ENCODE data around the gene BPIFB2.
"Not testable (repeated sequence)": the region's sequence is repeated elsewhere in the genome, so short reads cannot be mapped to it uniquely, and the experiment has no call there.

BPIFB2 gene

DNA sequence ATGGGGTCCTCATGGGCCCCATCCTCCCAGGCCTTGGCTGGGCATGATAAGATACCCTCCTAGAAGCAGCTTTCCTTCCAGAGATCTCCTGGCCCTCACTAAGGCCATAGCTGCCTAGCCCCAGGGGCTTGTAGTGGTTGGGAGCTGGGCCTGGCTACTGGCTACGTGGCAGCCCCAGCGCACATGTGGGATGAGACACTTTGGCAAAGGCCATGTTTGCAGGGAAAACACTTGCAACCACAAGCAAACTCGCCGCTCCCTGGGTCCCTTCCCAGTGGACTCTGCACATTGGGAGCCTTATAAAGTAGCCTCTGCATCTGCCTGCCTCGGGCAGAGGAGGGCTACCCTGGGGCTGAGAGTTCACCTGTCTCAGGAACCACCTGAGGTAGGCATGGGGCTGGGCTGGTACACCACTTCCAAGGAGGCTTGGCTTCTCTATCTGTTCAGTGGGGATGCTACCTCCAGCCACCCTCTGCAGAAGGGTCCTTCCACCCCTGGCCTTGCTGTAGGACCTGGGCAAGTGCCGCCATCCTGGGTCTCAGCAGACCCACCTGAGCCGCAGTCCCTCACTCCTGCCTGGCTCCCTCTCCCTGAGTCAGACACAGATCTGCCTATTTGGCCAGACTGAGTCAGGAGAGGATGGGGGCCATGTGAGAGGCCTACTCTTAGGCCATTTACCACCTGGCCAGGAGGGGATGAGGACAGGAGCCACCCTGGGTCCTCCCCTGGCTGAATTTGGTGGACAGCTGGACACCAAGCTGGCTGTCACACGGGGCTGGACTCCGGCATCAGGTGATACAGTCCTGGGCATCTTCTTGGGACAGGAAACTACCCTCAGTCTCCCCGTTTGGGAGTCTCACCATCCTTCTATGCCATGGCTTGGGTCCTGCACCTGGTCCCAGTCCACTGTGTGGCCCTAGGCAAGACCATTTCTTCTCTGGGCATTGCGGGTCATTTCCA lies at the start of gene BPIFB2:
BPIFB2 (plus strand) TSS at position 329 of the 960 bp plus-strand sequence. CDS start 871 bp downstream, outside the sequence.
- H3K4me3 ChIP-seq (ENCODE audit: low read depth, low read length): no peak within 1 kb of the TSS

DNA sequence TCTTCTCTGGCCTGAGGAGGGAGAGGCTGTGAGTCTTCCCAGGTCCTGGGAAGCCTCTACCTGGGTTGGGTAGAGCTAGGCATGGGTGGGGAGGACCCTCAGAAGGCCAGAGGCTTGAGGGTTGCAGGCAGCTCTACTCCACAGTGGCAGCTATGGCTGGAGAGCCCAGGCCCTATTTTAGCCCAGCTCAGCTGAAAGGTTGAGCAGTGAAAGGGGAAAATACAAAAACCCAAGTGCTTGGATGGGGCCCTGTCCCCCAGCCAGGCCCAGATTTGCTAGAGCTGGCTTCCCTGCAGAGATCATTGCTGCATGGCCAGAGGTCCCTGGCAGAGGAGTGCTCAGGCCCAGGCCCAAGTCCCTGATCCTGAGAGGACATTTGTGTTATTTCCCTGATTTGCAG lies 48.9 kb upstream of the BPIFB2 start:
- H3K4me3 ChIP-seq (ENCODE audit: low read depth, low read length): no peak overlapping the region

- H3K4me3 ChIP-seq (ENCODE audit: low read depth, low read length): no peak overlapping the region
Measured at GRCh38 chr20:32959351-32960221, 47.9 kb upstream of the BPIFB2 start.

- H3K4me3 ChIP-seq (ENCODE audit: low read depth, low read length): no peak overlapping the region
Measured at GRCh38 chr20:32960222-32960518, 47.3 kb upstream of the BPIFB2 start.

DNA sequence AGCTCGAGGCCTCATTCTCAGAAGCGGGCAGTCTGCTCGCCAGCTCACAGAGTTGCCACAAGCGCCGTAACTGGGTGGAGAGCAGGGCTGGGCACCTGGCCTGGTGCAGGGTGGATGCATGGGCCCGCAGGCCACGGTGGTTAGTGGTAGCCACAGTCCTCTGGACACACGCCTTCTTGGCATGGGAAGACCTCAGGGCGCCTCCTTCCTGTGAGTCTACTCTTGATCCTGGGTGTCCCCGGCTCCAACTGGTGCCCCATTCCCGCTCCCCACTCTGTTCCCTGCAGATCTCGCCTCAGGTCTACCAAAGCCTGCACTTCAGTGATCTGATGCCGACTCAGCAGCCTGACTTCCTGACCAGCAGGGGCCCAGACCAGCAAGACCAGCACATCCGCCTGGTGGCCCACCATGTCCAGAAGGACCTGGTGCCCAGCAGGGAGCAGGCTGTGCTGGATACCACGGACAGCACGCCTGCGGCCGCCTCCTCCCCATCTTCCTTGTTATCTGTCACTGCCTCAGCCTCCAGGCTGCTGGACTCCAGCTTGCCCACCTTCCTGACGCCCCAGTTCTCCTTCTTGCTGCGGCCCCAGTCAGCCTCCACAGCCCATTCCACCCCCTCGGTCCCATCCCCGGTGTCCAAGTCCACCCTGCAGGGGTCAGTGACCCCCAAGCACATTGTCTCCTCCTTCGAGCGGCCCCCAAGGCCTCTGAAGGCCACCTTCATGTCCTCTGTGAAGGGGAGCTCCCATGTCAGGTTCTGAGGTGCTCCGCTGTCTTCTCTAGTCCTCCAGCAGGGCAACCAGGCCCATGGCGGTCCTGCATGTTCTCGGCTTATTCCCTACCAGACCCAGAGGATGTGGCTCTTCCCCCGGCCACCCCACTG lies 46.4 kb upstream of the BPIFB2 start:
- no peak overlapping the region for H3K4me3 ChIP-seq (ENCODE audit: low read depth, low read length)

- no peak overlapping the region for H3K4me3 ChIP-seq (ENCODE audit: low read depth, low read length)
Measured at GRCh38 chr20:32962053-32962452, 45.5 kb upstream of the BPIFB2 start.

- not testable (repeated sequence) for H3K4me3 ChIP-seq (ENCODE audit: low read depth, low read length)
Measured at GRCh38 chr20:32962646-32963045, 44.9 kb upstream of the BPIFB2 start.

DNA sequence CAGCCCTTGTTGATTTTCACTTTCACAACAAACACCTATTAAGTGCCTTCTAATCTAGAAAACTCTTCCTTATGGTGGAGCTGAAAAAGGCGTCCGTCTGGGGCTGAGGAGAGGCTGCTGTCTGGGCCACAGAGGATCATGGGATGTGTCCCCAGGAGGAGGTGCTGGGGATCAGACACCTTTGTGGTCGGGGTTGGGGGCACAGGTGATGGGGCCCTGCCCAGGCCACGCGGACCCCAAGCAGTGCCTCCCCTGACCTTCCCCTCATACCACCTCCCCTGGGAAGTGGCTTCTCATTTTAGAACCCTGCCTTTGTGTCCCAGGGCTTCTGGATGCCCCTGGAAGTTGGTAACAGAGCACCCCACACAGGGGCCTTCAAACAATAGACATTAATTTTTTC lies 44.3 kb upstream of the BPIFB2 start:
- no peak overlapping the region for H3K4me3 ChIP-seq (ENCODE audit: low read depth, low read length)

- no peak overlapping the region for H3K4me3 ChIP-seq (ENCODE audit: low read depth, low read length)
Measured at GRCh38 chr20:32964575-32964974, 42.9 kb upstream of the BPIFB2 start.

- H3K4me3 ChIP-seq (ENCODE audit: low read depth, low read length): no peak overlapping the region
Measured at GRCh38 chr20:32965115-32965514, 42.4 kb upstream of the BPIFB2 start.

- no peak overlapping the region for H3K4me3 ChIP-seq (ENCODE audit: low read depth, low read length)
Measured at GRCh38 chr20:32965581-32966373, 41.7 kb upstream of the BPIFB2 start.

- H3K4me3 ChIP-seq (ENCODE audit: low read depth, low read length): no peak overlapping the region
Measured at GRCh38 chr20:32966382-32966781, 41.1 kb upstream of the BPIFB2 start.

- H3K4me3 ChIP-seq (ENCODE audit: low read depth, low read length): no peak overlapping the region
Measured at GRCh38 chr20:32966881-32967781, 40.4 kb upstream of the BPIFB2 start.

DNA sequence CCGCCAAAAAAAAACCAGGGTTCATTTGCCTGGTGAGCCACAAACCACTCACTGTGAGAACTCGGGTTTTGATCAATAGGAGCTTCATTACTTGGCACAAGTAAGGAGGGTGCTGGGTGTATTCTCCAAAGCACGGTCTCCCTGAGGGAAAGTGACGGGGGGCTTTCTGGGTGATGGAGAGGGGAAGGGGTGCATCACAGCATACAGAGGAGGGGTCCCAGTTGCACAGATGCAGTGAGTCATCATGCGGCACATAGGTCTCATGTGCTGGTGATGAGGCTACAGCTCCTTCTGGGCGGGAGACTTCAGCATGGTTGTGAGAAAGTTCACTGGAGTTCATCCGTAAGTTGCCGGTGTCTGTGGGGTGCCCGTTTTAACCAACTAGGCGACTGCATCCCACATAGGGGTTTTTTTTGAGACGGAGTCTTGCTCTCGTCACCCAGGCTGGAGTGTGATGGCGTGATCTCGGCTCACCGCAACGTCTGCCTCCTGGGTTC lies 39.5 kb upstream of the BPIFB2 start:
- no peak overlapping the region for H3K4me3 ChIP-seq (ENCODE audit: low read depth, low read length)

- H3K4me3 ChIP-seq (ENCODE audit: low read depth, low read length): no peak overlapping the region
Measured at GRCh38 chr20:32968478-32969241, 38.8 kb upstream of the BPIFB2 start.

- no peak overlapping the region for H3K4me3 ChIP-seq (ENCODE audit: low read depth, low read length)
Measured at GRCh38 chr20:32969356-32970114, 38.0 kb upstream of the BPIFB2 start.

Data from iPS-11a (cell line).